Left lung (tissue), 10 donors: ENCODE measurements around the gene SASS6. TPM values are rescaled to one million over a fixed set of nuclear protein-coding genes. Genes with fewer than 3 reads are reported as not detected.
A peak's percentile ranks its signal among the peaks of the same experiment; 100 is the strongest.

Experiments used
- ATAC-seq: fragments of 200-7000 bp; cut with Tn5 transposase; one replicate; pipeline ENCODE4 v1.9.1; 2020; ENCODE audit warnings: moderate library complexity
- DNase-seq, 4 donors: peaks; one replicate each; pipeline ENCODE4 v3.0.0-alpha.2; 2013 to 2020
- H3K27ac ChIP-seq, 2 donors: fragments of 200-600 bp; sonication (generic) in 1 of 2; one replicate each; pipeline versions ENCODE4 v1.5.0 to v1.8.0; 2020 to 2021
- H3K27me3 ChIP-seq, 2 donors: fragments of 200-600 bp; sonication (generic) in 1 of 2; one replicate each; pipeline versions ENCODE4 v1.5.0 to v1.8.0; 2020 to 2021
- H3K36me3 ChIP-seq, 2 donors: fragments of 200-600 bp; sonication (generic) in 1 of 2; one replicate each; pipeline versions ENCODE4 v1.5.0 to v1.8.0; 2020 to 2021
- H3K4me1 ChIP-seq, 2 donors: fragments of 200-600 bp; one replicate each; pipeline ENCODE4 v1.8.0; 2021
- H3K4me3 ChIP-seq, 2 donors: fragments of 200-600 bp; sonication (generic) in 1 of 2; one replicate each; pipeline versions ENCODE4 v1.5.0 to v1.8.0; 2020 to 2021; ENCODE audit warnings: mild to moderate bottlenecking in 1 of 2
- H3K9me3 ChIP-seq, 2 donors: fragments of 200-600 bp; sonication (generic) in 1 of 2; one replicate each; pipeline versions ENCODE4 v1.5.0 to v1.8.0; 2020 to 2021
- CTCF ChIP-seq, 2 donors: fragments of 200-600 bp; sonication (generic) in 1 of 2; IDR thresholded peaks; one replicate each; pipeline versions ENCODE4 v1.5.0 to v1.8.0; 2021; ENCODE audit warnings: antibody characterized with exemption in 2 of 2
- intact Hi-C, 2 donors: fragments of 100-400 bp; cut with DNase I; formaldehyde crosslinking; loops; one replicate each; pipeline versions ENCODE4 v1.11.2 to v1.14.2; 2022
- polyA plus RNA-seq, 6 donors: library from polyadenylated mRNA; unstranded; fragments of 120-200 nt; gene quantifications; one replicate each; pipeline ENCODE4 v1.2.1, GENCODE V29; 2013; ENCODE audit not compliant: insufficient read length in 6 of 6
- total RNA-seq, 2 donors: library from RNA; stranded (reverse); fragmentation: NEBNext Ultra II Directional; extraction: Animal tissue kit (Norgen Biotek cat#: 25700); gene quantifications; one replicate each; pipeline ENCODE4 v1.2.1, GENCODE V29; 2021
- donor health status: DM: no; HTN: yes; CAD: no.
- donor health status: DM: no; HTN: no; CAD: no.

Gene SASS6
- total and polyA plus RNA-seq, 8 donors = 3.1 to 9.9 (median 7.9) TPM

GRCh38 chr1:100141192-100141591 lies 8.5 kb upstream of the SASS6 start:
- no peak for ATAC-seq
- H3K27me3 ChIP-seq = no peaks in the 10 kb centered on the region
- no peak overlapping the region for H3K4me3 ChIP-seq
- H3K36me3 ChIP-seq = peaks cover 4 to 93% of the 10 kb centered on the region in 2 donors
- no peaks in the 10 kb centered on the region for H3K4me1 ChIP-seq
- no peak for DNase-seq
- no peaks in the 10 kb centered on the region for H3K9me3 ChIP-seq
- intact Hi-C loops = no loop called here
- no peak for TF ChIP-seq CTCF (IDR thresholded peaks at IDR 0.05)
- no peak overlapping the region for H3K27ac ChIP-seq

- ATAC-seq = no peak
- no peaks in the 10 kb centered on the region for H3K27me3 ChIP-seq
- TF ChIP-seq CTCF (IDR thresholded peaks at IDR 0.05) = no peak
- H3K4me1 ChIP-seq = peaks cover 6 to 14% of the 10 kb centered on the region in 2 donors
- DNase-seq = no peak
- no peaks in the 10 kb centered on the region for H3K9me3 ChIP-seq
- peaks cover 4 to 58% of the 10 kb centered on the region in 2 donors for H3K36me3 ChIP-seq
- intact Hi-C loops = no loop called here
- no peak overlapping the region for H3K27ac ChIP-seq
- H3K4me3 ChIP-seq = no peak overlapping the region
Observed at GRCh38 chr1:100137602-100138001, 4.9 kb upstream of the SASS6 start.

GRCh38 chr1:100134872-100135271 lies 2.1 kb upstream of the SASS6 start:
- ATAC-seq = no peak
- Histone ChIP-seq H3K36me3 (peaks cover 0 to 31% of the 10 kb centered on the region in 2 donors), H3K27ac (no peak overlapping the region), H3K27me3 (no peaks in the 10 kb centered on the region), H3K9me3 (no peaks in the 10 kb centered on the region), H3K4me3 (no peak overlapping the region), H3K4me1 (peaks cover 6 to 31% of the 10 kb centered on the region in 2 donors)
- DNase-seq = no peak
- TF ChIP-seq CTCF (IDR thresholded peaks at IDR 0.05) = no peak
- intact Hi-C loops = no loop called here

GRCh38 chr1:100131623-100132022 lies 1.1 kb downstream of the SASS6 start:
- intact Hi-C loops = no loop called here
- ATAC-seq (no peak), DNase-seq (no peak)
- TF ChIP-seq CTCF (IDR thresholded peaks at IDR 0.05) = no peak
- no peaks in the 10 kb centered on the region for H3K36me3 ChIP-seq
- no peak overlapping the region for H3K27ac ChIP-seq
- H3K27me3 ChIP-seq = no peaks in the 10 kb centered on the region
- peak overlapping the region in 1 of 2 donors; percentile 71 for H3K4me3 ChIP-seq
- H3K9me3 ChIP-seq = no peaks in the 10 kb centered on the region
- peaks cover 6 to 31% of the 10 kb centered on the region in 2 donors for H3K4me1 ChIP-seq

- DNase-seq (no peak), ATAC-seq (no peak)
- TF ChIP-seq CTCF (IDR thresholded peaks at IDR 0.05) = no peak
- Histone ChIP-seq H3K9me3 (no peaks in the 10 kb centered on the region), H3K36me3 (no peaks in the 10 kb centered on the region), H3K4me3 (no peak overlapping the region), H3K4me1 (peaks cover 6 to 31% of the 10 kb centered on the region in 2 donors), H3K27ac (no peak overlapping the region), H3K27me3 (no peaks in the 10 kb centered on the region)
- intact Hi-C loops = no loop called here
Observed at GRCh38 chr1:100130552-100131077, 2.1 kb downstream of the SASS6 start.
